ENCODE measurements around the gene NEU4.
"Not testable (repeated sequence)": the region's sequence is repeated elsewhere in the genome, so short reads cannot be mapped to it uniquely, and the experiment has no call there.

The NEU4 gene

DNA sequence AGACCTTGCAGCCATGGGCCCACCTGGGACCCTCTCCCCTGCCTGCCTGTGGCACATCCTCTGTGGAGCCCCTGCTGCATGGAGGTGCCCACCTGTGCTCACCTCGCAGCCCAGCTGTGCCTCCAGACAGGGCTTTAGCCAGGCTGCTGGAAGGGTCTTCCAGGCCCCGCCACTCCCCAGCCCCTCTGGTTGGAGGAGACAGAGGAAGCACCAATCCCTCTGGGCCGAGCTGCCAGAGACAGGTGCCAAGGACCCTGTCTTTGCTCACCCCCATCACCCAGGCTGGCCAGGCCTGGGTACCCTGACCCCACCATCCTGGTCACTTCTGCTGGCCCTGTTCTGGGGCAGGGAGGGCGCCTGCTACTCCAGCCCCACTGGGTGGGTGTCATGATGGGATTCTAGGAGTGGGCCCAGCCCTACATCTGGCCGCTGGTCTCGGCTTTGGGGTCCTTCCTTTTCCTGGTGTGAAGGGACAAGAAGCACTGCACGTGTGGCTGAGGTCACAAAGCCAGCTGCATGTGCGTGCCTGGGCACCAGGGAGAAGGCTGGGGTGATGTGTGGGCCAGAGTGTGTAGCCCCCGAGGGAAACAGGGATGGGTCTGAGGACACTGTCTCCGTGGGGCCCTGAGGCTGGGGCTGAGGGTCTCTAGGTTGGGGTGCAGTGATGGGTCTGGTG is 9.3 kb upstream of the NEU4 start:
- no peaks in the 10 kb centered on the region for H3K9me3 ChIP-seq (ENCODE audit: control insufficient read depth in 2 of 2, low read length in 2 of 2)
- H3K4me3 ChIP-seq (ENCODE audit: low read length in 2 of 2): no peak overlapping the region
- no peak overlapping the region for H3K27ac ChIP-seq (ENCODE audit: low read depth in 2 of 2, low read length in 2 of 2)
- no peak overlapping the region for H3K9ac ChIP-seq (ENCODE audit: low read depth in 1 of 2, low read length in 2 of 2)
- peaks cover under 1 to 2% of the 10 kb centered on the region in 2 donors for H3K27me3 ChIP-seq (ENCODE audit: control insufficient read depth in 2 of 2, insufficient read depth in 2 of 2, low read length in 2 of 2)
- peaks cover 38 to 56% of the 10 kb centered on the region in 2 donors for H3K4me1 ChIP-seq (ENCODE audit: control insufficient read depth in 2 of 2, insufficient read depth in 2 of 2, low read length in 2 of 2)
- peaks cover 4 to 8% of the 10 kb centered on the region in 2 donors for H3K36me3 ChIP-seq (ENCODE audit: control insufficient read depth in 2 of 2, insufficient read depth in 2 of 2, low read length in 2 of 2)

DNA sequence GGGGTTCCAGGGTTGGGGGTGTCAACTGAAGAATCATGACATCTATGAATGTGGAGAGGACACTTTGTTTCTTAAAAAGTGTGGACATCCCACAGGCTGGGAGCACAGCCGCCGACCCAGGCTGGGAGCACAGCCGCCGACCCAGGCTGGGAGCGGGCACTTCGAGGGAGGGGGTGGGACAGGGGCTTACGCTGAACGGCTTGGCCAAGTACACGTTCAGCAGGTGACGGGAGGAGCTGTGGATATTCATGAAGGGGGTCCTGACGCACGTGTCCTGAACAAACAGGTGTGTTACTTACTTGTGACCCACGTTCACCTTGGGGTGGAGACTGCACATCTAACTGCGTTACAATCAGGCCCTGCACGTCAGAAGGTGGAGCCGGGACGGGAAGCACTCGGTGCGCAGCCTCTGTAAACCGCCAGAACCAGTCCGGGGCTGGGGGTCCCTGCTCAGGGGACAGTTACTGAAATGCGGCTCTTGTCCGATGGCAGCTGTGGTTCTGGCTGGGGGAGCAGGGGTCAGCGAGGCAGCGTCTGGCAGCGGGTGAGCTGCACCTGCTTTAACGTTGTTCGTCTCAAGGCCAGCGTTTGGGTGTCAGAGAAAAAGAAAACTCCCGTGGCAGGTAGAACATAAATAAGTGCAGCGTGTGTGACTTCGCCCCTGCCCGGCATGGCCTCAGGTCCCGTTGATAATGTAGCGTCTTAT is 8.6 kb upstream of the NEU4 start:
- not testable (repeated sequence) for H3K4me3 ChIP-seq (ENCODE audit: low read length in 2 of 2); H3K27me3 ChIP-seq (ENCODE audit: control insufficient read depth in 2 of 2, insufficient read depth in 2 of 2, low read length in 2 of 2); H3K9ac ChIP-seq (ENCODE audit: low read depth in 1 of 2, low read length in 2 of 2); H3K9me3 ChIP-seq (ENCODE audit: control insufficient read depth in 2 of 2, low read length in 2 of 2); H3K27ac ChIP-seq (ENCODE audit: low read depth in 2 of 2, low read length in 2 of 2); H3K36me3 ChIP-seq (ENCODE audit: control insufficient read depth in 2 of 2, insufficient read depth in 2 of 2, low read length in 2 of 2)
- H3K4me1 ChIP-seq (ENCODE audit: control insufficient read depth in 2 of 2, insufficient read depth in 2 of 2, low read length in 2 of 2): peaks cover 37 to 53% of the 10 kb centered on the region in 2 donors

DNA sequence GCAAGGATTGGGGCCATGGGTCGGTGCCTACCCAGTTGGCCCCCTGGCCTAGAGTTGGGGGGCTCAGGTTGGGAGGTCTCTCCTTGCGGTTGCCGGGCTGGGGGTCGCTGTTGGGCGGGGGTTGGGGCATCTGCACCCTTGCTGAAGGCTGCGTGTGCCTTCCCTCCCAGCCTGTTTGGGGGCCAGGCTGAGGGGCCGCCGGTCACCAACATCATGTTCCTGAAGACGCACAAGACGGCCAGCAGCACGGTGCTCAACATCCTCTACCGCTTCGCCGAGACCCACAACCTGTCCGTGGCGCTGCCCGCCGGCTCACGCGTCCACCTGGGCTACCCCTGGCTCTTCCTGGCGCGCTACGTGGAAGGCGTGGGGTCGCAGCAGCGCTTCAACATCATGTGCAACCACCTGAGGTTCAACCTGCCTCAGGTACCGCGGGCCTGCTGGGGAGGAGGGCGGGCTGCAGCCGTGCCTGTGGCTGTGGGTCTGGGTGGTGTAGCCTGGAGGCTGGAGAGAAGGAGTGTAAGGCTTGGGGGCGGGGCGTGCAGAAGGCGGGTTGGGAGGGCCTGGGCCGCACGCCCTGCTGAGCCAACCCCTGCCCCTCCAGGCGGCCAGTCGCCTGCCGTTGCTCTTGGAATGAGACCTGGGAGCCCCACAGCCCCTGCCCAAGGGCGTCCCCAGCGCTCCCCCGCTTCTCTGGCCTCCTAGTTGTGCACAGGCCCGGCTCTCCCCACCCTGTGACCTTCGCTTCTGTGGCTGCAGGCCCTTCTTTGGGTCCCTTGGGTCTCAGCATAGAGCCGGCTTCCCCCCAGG is 7.2 kb upstream of the NEU4 start:
- Histone ChIP-seq H3K9ac (ENCODE audit: low read depth in 1 of 2, low read length in 2 of 2) (no peak overlapping the region), H3K27ac (ENCODE audit: low read depth in 2 of 2, low read length in 2 of 2) (peak overlapping the region in 1 of 2 donors; percentile 37), H3K36me3 (ENCODE audit: control insufficient read depth in 2 of 2, insufficient read depth in 2 of 2, low read length in 2 of 2) (peaks cover 6 to 8% of the 10 kb centered on the region in 2 donors), H3K4me3 (ENCODE audit: low read length in 2 of 2) (no peak overlapping the region), H3K9me3 (ENCODE audit: control insufficient read depth in 2 of 2, low read length in 2 of 2) (no peaks in the 10 kb centered on the region), H3K27me3 (ENCODE audit: control insufficient read depth in 2 of 2, insufficient read depth in 2 of 2, low read length in 2 of 2) (peaks cover 3 to 5% of the 10 kb centered on the region in 2 donors), H3K4me1 (ENCODE audit: control insufficient read depth in 2 of 2, insufficient read depth in 2 of 2, low read length in 2 of 2) (peaks cover 23 to 39% of the 10 kb centered on the region in 2 donors)

DNA sequence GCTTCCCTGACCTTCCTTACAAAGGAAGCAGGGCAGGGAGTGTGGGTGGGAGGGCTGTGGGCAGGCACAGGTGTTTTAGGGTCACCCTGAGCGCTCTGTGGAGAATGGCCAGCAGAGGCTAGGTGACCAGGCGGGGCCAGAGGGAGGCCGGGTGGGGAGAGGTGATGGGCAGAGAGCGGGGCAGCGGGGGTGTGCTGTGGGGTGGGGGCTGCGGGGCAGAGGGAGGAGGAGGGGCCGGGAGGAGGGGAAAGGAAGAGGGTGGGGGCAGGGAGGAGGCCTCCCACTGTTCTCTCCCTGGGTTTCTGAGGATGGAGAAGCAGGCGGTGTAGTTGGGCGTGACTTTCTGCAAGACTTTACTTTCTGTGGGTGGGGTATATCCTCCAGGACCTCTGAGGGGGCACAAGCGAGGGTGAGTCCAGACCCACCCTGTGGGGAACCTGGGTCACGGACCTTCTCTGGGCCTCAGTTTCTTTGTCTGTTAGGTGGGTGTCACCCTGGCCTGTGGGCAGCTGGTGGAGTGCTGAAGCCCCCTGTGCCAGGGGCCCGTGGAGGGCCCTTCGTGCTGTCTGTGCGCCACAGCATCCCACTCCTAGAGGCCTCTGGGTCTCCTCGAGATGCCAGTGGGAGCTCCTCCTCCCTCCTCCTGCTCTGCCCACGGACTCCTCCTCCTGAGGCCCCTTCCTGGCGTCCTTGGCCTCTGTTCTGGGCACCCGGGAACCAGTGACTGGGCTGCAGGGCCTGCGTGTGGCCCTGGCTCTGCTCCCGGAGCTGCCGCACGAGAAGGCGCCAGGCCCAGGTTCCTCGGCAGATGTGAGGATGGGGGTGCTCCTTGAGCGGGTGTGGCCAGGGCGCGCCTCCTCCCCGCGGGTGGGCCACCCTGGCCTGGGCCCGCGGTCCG is 6.3 kb upstream of the NEU4 start:
- H3K36me3 ChIP-seq (ENCODE audit: control insufficient read depth in 2 of 2, insufficient read depth in 2 of 2, low read length in 2 of 2): peaks cover 6 to 8% of the 10 kb centered on the region in 2 donors
- H3K9me3 ChIP-seq (ENCODE audit: control insufficient read depth in 2 of 2, low read length in 2 of 2): no peaks in the 10 kb centered on the region
- no peak overlapping the region for H3K4me3 ChIP-seq (ENCODE audit: low read length in 2 of 2)
- peaks cover 3 to 5% of the 10 kb centered on the region in 2 donors for H3K27me3 ChIP-seq (ENCODE audit: control insufficient read depth in 2 of 2, insufficient read depth in 2 of 2, low read length in 2 of 2)
- peak overlapping the region in 1 of 2 donors; percentile 37 for H3K27ac ChIP-seq (ENCODE audit: low read depth in 2 of 2, low read length in 2 of 2)
- peaks cover 20 to 33% of the 10 kb centered on the region in 2 donors for H3K4me1 ChIP-seq (ENCODE audit: control insufficient read depth in 2 of 2, insufficient read depth in 2 of 2, low read length in 2 of 2)
- no peak overlapping the region for H3K9ac ChIP-seq (ENCODE audit: low read depth in 1 of 2, low read length in 2 of 2)

DNA sequence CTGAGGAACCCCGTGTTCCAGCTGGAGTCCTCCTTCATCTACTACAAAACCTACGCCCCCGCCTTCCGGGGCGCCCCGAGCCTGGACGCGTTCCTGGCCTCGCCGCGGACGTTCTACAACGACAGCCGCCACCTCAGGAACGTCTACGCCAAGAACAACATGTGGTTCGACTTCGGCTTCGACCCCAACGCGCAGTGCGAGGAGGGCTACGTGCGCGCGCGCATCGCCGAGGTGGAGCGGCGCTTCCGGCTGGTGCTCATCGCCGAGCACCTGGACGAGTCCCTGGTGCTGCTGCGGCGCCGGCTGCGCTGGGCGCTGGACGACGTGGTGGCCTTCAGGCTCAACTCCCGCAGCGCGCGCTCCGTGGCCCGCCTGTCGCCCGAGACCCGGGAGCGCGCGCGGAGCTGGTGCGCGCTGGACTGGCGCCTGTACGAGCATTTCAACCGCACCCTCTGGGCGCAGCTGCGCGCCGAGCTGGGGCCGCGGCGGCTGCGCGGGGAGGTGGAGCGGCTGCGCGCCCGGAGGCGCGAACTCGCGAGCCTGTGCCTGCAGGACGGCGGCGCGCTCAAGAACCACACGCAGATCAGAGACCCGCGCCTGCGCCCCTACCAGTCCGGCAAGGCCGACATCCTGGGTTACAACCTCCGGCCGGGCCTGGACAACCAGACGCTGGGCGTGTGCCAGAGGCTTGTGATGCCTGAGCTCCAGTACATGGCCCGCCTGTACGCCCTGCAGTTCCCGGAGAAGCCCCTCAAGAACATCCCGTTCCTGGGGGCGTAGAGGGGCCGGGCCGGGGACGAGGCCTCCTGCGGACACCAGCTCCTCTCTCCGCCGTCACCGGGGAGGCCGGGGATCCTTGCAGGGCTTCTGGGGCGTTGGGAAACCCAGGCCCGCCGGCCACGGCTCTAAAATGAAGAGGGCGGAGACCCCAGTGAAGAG is 5.3 kb upstream of the NEU4 start:
- Histone ChIP-seq H3K4me3 (ENCODE audit: low read length in 2 of 2) (peak overlapping the region; percentile 37 to 50), H3K27me3 (ENCODE audit: control insufficient read depth in 2 of 2, insufficient read depth in 2 of 2, low read length in 2 of 2) (peaks cover 3 to 5% of the 10 kb centered on the region in 2 donors), H3K27ac (ENCODE audit: low read depth in 2 of 2, low read length in 2 of 2) (no peak overlapping the region), H3K4me1 (ENCODE audit: control insufficient read depth in 2 of 2, insufficient read depth in 2 of 2, low read length in 2 of 2) (peaks cover 17 to 30% of the 10 kb centered on the region in 2 donors), H3K9me3 (ENCODE audit: control insufficient read depth in 2 of 2, low read length in 2 of 2) (no peaks in the 10 kb centered on the region), H3K9ac (ENCODE audit: low read depth in 1 of 2, low read length in 2 of 2) (peak overlapping the region in 1 of 2 donors; percentile 5), H3K36me3 (ENCODE audit: control insufficient read depth in 2 of 2, insufficient read depth in 2 of 2, low read length in 2 of 2) (peaks cover 6 to 8% of the 10 kb centered on the region in 2 donors)

DNA sequence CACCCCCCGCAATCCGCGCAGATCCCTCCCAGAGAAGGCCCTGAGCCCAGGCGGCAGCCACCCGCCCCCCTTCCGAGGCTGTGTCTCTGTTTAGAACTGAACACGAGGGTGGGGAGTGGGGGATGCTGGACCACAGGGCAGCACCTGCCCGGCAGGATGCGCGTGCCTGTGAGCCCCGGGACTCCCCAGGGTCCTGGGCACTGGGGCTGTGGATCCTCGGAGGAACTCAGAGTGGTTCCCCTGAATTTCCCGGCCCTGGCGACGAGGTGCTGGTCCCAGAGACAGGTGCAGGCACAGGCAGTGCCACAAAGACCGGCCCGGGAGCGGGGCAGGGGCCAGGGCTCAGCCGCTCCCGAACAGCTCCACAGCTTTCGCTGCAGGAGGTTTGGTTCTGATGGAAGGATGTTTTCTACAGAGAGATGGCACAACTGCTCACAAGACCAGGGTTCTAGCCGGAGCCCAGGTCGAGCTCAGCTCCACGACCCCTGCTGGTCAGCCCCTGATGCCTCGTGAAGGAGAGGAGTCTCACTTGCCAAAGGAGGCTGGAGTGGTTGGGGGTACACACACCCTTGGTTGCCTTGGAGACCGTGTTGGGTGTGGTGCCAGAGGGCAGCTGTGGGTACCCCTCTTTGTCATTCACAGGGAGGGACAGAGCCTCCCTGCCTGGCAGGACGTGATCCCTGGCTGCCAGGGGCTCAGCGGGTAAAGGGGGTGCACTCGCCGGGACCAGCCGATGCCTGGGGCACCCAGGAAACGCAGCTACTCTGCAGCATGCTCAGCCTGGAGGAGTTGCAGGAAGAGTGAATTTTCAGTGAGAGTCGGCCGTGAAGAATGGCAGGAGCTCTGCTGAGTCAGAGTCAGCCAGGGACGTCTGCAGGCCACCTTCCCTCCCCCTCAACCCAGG is 4.4 kb upstream of the NEU4 start:
- H3K4me3 ChIP-seq (ENCODE audit: low read length in 2 of 2): peak overlapping the region in 1 of 2 donors; percentile 13
- peaks cover 3 to 5% of the 10 kb centered on the region in 2 donors for H3K27me3 ChIP-seq (ENCODE audit: control insufficient read depth in 2 of 2, insufficient read depth in 2 of 2, low read length in 2 of 2)
- H3K27ac ChIP-seq (ENCODE audit: low read depth in 2 of 2, low read length in 2 of 2): no peak overlapping the region
- no peaks in the 10 kb centered on the region for H3K9me3 ChIP-seq (ENCODE audit: control insufficient read depth in 2 of 2, low read length in 2 of 2)
- H3K36me3 ChIP-seq (ENCODE audit: control insufficient read depth in 2 of 2, insufficient read depth in 2 of 2, low read length in 2 of 2): peaks cover 4 to 6% of the 10 kb centered on the region in 2 donors
- H3K9ac ChIP-seq (ENCODE audit: low read depth in 1 of 2, low read length in 2 of 2): peak overlapping the region; percentile 24 to 34
- peaks cover 17 to 33% of the 10 kb centered on the region in 2 donors for H3K4me1 ChIP-seq (ENCODE audit: control insufficient read depth in 2 of 2, insufficient read depth in 2 of 2, low read length in 2 of 2)

DNA sequence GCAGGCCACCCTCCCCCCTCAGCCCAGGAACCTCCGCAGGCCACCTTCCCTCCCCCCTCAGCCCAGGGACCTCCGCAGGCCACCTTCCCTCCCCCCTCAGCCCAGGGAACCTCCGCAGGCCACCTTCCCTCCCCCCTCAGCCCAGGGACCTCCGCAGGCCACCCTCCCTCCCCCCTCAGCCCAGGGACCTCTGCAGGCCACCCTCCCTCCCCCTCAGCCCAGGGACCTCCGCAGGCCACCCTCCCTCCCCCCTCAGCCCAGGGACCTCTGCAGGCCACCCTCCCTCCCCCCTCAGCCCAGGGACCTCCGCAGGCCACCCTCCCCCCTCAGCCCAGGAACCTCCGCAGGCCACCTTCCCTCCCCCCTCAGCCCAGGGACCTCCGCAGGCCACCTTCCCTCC is 2.8 kb upstream of the NEU4 start:
- not testable (repeated sequence) for H3K27me3 ChIP-seq (ENCODE audit: control insufficient read depth in 2 of 2, insufficient read depth in 2 of 2, low read length in 2 of 2); H3K9me3 ChIP-seq (ENCODE audit: control insufficient read depth in 2 of 2, low read length in 2 of 2)
- peaks cover 24 to 44% of the 10 kb centered on the region in 2 donors for H3K4me1 ChIP-seq (ENCODE audit: control insufficient read depth in 2 of 2, insufficient read depth in 2 of 2, low read length in 2 of 2)

DNA sequence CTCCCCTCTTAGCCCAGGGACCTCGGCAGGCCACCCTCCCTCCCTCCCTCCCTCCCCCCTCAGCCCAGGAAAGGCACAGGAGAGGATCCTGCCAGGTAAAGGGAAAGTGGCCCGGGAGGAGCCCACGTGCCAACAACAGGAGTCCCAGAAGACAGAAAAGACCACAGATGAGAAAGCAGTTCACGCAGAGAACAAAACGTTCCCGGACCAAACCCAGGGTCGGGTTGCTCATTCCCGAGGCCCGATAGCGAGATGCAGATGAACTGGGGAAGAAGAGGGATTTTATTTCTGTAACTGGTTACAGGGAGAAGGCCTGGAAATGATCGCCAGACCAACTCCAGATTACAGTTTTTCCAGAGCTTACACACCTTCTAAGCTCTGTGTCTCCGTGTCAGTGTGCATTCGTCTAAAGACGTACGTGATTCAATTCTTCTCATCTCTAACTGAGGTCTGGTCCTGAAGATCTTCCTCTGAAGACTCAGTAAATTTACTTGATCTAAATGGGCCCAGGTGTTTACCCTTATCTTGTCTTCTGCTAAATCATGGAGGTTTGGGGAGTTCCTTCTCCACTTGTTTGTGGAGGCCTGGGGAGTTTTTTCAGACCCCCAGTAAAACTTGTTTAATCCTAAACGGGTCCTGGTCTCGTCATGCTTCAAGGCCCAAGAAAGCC is 807 bp upstream of the NEU4 start:
- Histone ChIP-seq H3K27ac (ENCODE audit: low read depth in 2 of 2, low read length in 2 of 2) (peak overlapping the region; percentile 89 to 93), H3K4me3 (ENCODE audit: low read length in 2 of 2) (peak overlapping the region in 1 of 2 donors; percentile 48)

More for the DNA sequence above, 2.8 kb upstream of the NEU4 start:
- not testable (repeated sequence) for H3K36me3 ChIP-seq (ENCODE audit: control insufficient read depth in 2 of 2, insufficient read depth in 2 of 2, low read length in 2 of 2); H3K9ac ChIP-seq (ENCODE audit: low read depth in 1 of 2, low read length in 2 of 2); H3K27ac ChIP-seq (ENCODE audit: low read depth in 2 of 2, low read length in 2 of 2); H3K4me3 ChIP-seq (ENCODE audit: low read length in 2 of 2)

More for the DNA sequence above, 807 bp upstream of the NEU4 start:
- Histone ChIP-seq H3K9ac (ENCODE audit: low read depth in 1 of 2, low read length in 2 of 2) (peak overlapping the region in 1 of 2 donors; percentile 92), H3K9me3 (ENCODE audit: control insufficient read depth in 2 of 2, low read length in 2 of 2) (no peaks in the 10 kb centered on the region), H3K4me1 (ENCODE audit: control insufficient read depth in 2 of 2, insufficient read depth in 2 of 2, low read length in 2 of 2) (peaks cover 24 to 36% of the 10 kb centered on the region in 2 donors), H3K27me3 (ENCODE audit: control insufficient read depth in 2 of 2, insufficient read depth in 2 of 2, low read length in 2 of 2) (peaks cover 3 to 5% of the 10 kb centered on the region in 2 donors), H3K36me3 (ENCODE audit: control insufficient read depth in 2 of 2, insufficient read depth in 2 of 2, low read length in 2 of 2) (peaks cover 0 to 6% of the 10 kb centered on the region in 2 donors)

Data from mucosa of rectum (tissue), 2 donors.